Measurements from ENCODE around the gene SEMA3C.

SEMA3C gene

DNA sequence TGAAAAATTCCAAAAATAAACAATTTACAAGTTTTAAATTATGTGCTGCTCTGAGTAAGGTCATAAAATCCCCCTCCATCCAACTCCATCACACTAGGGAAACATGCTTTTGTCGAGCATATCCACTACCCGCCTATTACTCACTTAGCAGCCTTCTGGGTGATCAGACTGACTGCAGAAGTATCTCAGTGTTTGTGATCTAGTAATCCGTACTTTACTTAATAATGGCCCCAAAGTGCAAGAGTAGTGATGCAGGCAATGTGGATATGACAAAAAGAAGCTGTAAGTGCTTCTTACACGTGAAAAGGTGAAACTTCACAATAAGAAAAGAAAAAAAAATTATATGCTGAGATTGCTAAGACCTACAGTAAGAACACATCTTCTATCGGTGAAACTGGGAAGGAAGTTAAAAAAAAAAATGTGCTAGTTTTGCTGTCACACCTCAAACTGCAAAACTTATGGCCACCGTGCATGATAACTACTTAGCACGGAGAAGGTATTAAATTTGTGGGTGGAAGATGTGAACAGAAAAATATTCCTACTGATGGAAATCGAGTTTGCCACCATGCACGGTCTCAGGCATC, 43.2 kb downstream of the SEMA3C start:
- Histone ChIP-seq H3K4me3 (ENCODE audit: insufficient read depth, low read depth, low read length, poor library complexity, severe bottlenecking) (no peak overlapping the region), H3K27ac (ENCODE audit: insufficient read depth, low read length, poor library complexity, severe bottlenecking) (no peak overlapping the region), H3K9me3 (ENCODE audit: control insufficient read depth, low read length) (no peaks in the 10 kb centered on the region), H3K27me3 (replicated peaks; ENCODE audit: control insufficient read depth, insufficient read depth, low read length, poor library complexity, severe bottlenecking) (no peaks in the 10 kb centered on the region), H3K36me3 (ENCODE audit: control insufficient read depth, insufficient read depth, low read length) (no peaks in the 10 kb centered on the region), H3K4me1 (ENCODE audit: control insufficient read depth, insufficient read depth, low read length, poor library complexity, severe bottlenecking) (no peaks in the 10 kb centered on the region)
- DNase-seq, result no peak

DNA sequence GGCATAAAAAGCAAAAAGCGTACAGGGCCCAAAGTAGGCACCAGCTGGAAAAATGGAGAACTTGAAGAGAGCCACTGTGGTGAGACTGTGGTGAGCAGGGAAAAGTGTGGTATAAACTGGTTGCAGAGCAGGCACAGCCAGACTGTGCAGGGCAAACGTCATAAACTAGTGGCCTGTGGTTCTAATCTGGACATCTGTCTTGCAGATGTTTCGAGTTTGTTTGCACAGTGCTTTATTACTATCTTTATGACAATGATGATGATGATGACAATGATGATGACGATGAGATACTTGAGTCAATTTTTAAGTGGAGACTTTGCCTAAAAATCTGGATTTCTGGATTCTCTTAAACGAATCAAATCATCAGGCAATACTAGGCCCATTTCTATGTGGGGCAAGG, 45.7 kb downstream of the SEMA3C start:
- Histone ChIP-seq H3K9me3 (ENCODE audit: control insufficient read depth, low read length) (no peaks in the 10 kb centered on the region), H3K27ac (ENCODE audit: insufficient read depth, low read length, poor library complexity, severe bottlenecking) (no peak overlapping the region), H3K27me3 (replicated peaks; ENCODE audit: control insufficient read depth, insufficient read depth, low read length, poor library complexity, severe bottlenecking) (no peaks in the 10 kb centered on the region), H3K4me3 (ENCODE audit: insufficient read depth, low read depth, low read length, poor library complexity, severe bottlenecking) (no peak overlapping the region), H3K4me1 (ENCODE audit: control insufficient read depth, insufficient read depth, low read length, poor library complexity, severe bottlenecking) (no peaks in the 10 kb centered on the region), H3K36me3 (ENCODE audit: control insufficient read depth, insufficient read depth, low read length) (no peaks in the 10 kb centered on the region)
- DNase-seq, result no peak

DNA sequence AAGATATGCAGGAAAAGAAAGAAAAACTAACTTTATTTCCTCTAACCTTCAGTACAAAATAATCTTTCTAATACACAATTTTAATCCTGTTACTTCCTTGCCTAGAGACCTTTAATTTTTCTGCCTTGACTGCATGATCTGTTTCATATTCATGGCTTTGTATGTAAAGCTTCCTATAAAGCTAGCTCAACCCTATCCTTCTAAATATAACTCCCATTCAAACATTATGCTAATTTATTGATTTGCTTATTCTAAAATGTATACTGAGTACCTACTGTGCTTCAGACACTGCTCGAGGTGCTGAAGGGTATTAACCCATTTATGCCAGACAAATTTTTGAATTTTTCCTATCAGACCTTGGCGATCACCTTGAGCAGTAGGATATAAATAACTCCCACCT, 47.6 kb downstream of the SEMA3C start:
- H3K4me1 ChIP-seq (ENCODE audit: control insufficient read depth, insufficient read depth, low read length, poor library complexity, severe bottlenecking), result no peaks in the 10 kb centered on the region
- H3K27ac ChIP-seq (ENCODE audit: insufficient read depth, low read length, poor library complexity, severe bottlenecking), result no peak overlapping the region
- no peak for DNase-seq
- no peaks in the 10 kb centered on the region for H3K36me3 ChIP-seq (ENCODE audit: control insufficient read depth, insufficient read depth, low read length)
- H3K9me3 ChIP-seq (ENCODE audit: control insufficient read depth, low read length), result no peaks in the 10 kb centered on the region
- H3K4me3 ChIP-seq (ENCODE audit: insufficient read depth, low read depth, low read length, poor library complexity, severe bottlenecking), result no peak overlapping the region
- no peaks in the 10 kb centered on the region for H3K27me3 ChIP-seq (replicated peaks; ENCODE audit: control insufficient read depth, insufficient read depth, low read length, poor library complexity, severe bottlenecking)

DNA sequence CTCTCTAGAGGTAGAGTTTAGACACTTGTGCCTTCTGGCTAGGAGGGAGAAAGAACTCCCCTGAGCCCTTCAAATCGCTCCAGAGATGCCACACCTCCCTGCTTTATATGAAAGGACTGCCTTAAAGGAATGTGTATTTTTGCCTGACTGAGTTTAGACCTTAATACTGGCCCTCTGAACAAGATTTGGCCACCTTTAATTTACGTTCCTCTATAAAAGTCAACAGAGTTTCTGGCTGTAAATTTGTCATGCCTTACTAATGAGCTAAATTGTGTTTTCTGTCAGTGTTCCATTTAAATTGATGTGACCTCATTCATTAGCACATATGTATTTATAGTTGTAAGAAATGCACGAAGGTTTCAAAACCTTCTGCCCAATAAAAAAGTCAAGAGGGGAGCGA, 48.0 kb downstream of the SEMA3C start:
- no peaks in the 10 kb centered on the region for H3K4me1 ChIP-seq (ENCODE audit: control insufficient read depth, insufficient read depth, low read length, poor library complexity, severe bottlenecking)
- no peak for DNase-seq
- no peaks in the 10 kb centered on the region for H3K27me3 ChIP-seq (replicated peaks; ENCODE audit: control insufficient read depth, insufficient read depth, low read length, poor library complexity, severe bottlenecking)
- no peak overlapping the region for H3K27ac ChIP-seq (ENCODE audit: insufficient read depth, low read length, poor library complexity, severe bottlenecking)
- H3K4me3 ChIP-seq (ENCODE audit: insufficient read depth, low read depth, low read length, poor library complexity, severe bottlenecking), result no peak overlapping the region
- H3K9me3 ChIP-seq (ENCODE audit: control insufficient read depth, low read length), result no peaks in the 10 kb centered on the region
- no peaks in the 10 kb centered on the region for H3K36me3 ChIP-seq (ENCODE audit: control insufficient read depth, insufficient read depth, low read length)

DNA sequence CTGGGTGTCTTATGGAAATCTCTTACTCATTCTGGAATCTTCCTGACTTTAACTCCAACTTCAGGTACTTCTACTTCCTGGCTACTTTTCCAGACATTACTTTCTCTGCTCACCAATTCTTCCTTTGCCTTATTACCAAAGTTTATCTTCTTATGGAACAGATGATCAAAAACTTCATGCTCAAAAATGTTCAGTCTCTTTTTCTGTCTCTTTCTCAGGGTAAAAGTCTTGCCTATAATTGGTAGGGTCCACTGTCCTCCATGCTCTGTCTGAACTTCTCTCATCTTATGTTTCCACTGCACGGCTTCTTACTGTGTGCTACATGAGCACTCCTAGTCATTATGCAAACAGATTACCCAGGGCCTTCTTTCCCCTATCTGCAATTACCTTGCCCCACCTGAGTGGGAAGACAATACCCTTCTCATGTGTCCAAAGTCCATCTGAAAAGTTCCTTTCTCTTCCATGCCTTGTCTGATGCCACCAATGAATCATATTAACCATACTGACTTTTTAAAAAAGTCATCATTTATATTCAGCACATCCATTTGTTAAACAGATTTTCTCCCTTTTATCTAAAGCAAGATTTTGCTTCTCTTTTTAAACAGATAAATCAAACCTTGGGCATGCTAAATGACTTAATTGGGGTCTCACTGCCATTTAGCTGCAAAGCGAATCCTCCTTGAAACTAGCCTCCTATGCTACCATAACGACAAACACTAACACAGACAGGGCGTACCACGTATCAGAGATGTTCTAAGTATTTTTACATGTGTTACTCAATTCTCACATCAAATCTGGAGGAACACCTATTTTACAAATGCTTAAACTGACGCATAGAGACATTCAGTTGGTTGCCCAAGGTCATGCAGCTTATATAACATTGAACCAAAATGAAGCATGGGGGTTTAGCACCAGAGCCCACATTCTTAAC, 48.8 kb downstream of the SEMA3C start:
- no peak overlapping the region for H3K4me3 ChIP-seq (ENCODE audit: insufficient read depth, low read depth, low read length, poor library complexity, severe bottlenecking)
- no peaks in the 10 kb centered on the region for H3K27me3 ChIP-seq (replicated peaks; ENCODE audit: control insufficient read depth, insufficient read depth, low read length, poor library complexity, severe bottlenecking)
- H3K4me1 ChIP-seq (ENCODE audit: control insufficient read depth, insufficient read depth, low read length, poor library complexity, severe bottlenecking), result no peaks in the 10 kb centered on the region
- DNase-seq, result no peak
- no peaks in the 10 kb centered on the region for H3K36me3 ChIP-seq (ENCODE audit: control insufficient read depth, insufficient read depth, low read length)
- H3K9me3 ChIP-seq (ENCODE audit: control insufficient read depth, low read length), result no peaks in the 10 kb centered on the region
- H3K27ac ChIP-seq (ENCODE audit: insufficient read depth, low read length, poor library complexity, severe bottlenecking), result no peak overlapping the region

DNA sequence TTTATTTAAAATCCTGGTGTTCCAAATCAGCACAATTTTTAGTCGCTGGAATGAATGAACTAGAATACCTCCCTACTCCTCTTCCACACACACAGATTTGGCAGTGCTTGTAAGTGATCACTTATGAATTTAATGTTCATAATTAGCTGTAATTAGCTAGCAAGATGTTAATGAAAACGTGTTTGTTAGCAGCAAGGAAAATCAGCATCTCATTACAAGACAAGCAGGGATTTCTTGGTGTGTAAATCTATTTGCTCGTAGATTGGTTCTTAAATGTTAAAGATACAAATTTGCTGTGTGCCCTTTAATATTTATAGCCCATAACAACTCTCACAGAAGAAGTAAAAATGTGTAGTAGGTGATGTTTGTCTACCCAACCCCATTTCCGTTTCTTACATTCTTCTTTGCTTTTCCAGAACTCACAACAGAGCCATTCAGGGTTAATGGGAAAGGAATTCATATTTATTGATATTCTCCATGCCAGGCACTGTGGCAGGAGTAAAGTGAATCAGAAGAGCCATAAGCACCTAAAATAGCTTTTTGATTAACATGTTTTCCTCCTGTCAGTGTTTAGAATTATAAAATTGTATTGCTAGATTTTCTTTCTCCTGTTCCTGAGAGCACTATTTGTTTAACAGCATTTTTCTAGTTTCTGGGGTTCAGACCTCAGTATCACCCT, 49.6 kb downstream of the SEMA3C start:
- Histone ChIP-seq H3K36me3 (ENCODE audit: control insufficient read depth, insufficient read depth, low read length) (no peaks in the 10 kb centered on the region), H3K27ac (ENCODE audit: insufficient read depth, low read length, poor library complexity, severe bottlenecking) (no peak overlapping the region)
- DNase-seq, result no peak

DNA sequence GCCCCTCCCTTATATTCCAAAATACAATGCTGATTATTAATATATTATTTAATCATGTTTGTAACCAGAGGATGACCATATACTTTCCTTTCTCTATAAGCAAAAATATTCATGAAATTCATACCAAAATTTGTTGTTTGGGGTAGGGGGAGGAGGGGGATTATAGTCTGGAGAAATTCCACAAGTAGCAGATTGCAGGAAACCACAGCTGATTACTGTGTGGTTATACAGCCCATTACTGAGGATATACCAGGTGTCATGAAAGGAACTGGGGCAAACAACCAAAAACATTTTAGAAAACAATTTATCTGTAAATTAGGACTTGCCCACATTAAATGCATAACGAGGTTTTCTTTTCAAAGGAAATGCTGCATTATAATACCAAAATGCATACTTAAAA, 50.3 kb downstream of the SEMA3C start:
- no peak overlapping the region for H3K27ac ChIP-seq (ENCODE audit: insufficient read depth, low read length, poor library complexity, severe bottlenecking)
- no peak for DNase-seq
- H3K4me3 ChIP-seq (ENCODE audit: insufficient read depth, low read depth, low read length, poor library complexity, severe bottlenecking), result no peak overlapping the region
- no peaks in the 10 kb centered on the region for H3K36me3 ChIP-seq (ENCODE audit: control insufficient read depth, insufficient read depth, low read length)
- no peaks in the 10 kb centered on the region for H3K27me3 ChIP-seq (replicated peaks; ENCODE audit: control insufficient read depth, insufficient read depth, low read length, poor library complexity, severe bottlenecking)
- no peaks in the 10 kb centered on the region for H3K4me1 ChIP-seq (ENCODE audit: control insufficient read depth, insufficient read depth, low read length, poor library complexity, severe bottlenecking)
- H3K9me3 ChIP-seq (ENCODE audit: control insufficient read depth, low read length), result no peaks in the 10 kb centered on the region

More for the DNA sequence above, 49.6 kb downstream of the SEMA3C start:
- Histone ChIP-seq H3K9me3 (ENCODE audit: control insufficient read depth, low read length) (no peaks in the 10 kb centered on the region), H3K27me3 (replicated peaks; ENCODE audit: control insufficient read depth, insufficient read depth, low read length, poor library complexity, severe bottlenecking) (no peaks in the 10 kb centered on the region), H3K4me1 (ENCODE audit: control insufficient read depth, insufficient read depth, low read length, poor library complexity, severe bottlenecking) (no peaks in the 10 kb centered on the region), H3K4me3 (ENCODE audit: insufficient read depth, low read depth, low read length, poor library complexity, severe bottlenecking) (no peak overlapping the region)

DNA sequence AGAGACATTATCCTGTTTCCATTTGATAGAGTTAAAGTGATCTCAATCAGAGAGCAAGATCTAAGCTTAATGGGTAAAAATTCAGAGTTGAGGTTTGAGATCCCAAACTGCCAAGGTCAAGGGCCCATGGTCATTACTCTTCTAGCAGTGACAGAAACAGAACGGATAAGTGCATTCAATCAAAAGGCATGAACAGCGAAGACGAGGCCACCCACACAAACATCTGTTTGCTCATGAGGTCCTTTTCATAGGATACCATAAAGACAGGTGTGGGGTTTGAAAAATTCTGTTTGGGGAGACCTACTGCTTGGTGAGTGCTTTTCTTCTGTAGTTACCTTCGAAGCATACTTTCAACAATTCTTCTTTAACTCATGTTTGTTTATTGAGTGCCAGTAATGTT, 58.3 kb downstream of the SEMA3C start:
- Histone ChIP-seq H3K9me3 (ENCODE audit: control insufficient read depth, low read length) (no peaks in the 10 kb centered on the region), H3K4me1 (ENCODE audit: control insufficient read depth, insufficient read depth, low read length, poor library complexity, severe bottlenecking) (no peaks in the 10 kb centered on the region), H3K4me3 (ENCODE audit: insufficient read depth, low read depth, low read length, poor library complexity, severe bottlenecking) (no peak overlapping the region), H3K27me3 (replicated peaks; ENCODE audit: control insufficient read depth, insufficient read depth, low read length, poor library complexity, severe bottlenecking) (no peaks in the 10 kb centered on the region), H3K27ac (ENCODE audit: insufficient read depth, low read length, poor library complexity, severe bottlenecking) (no peak overlapping the region), H3K36me3 (ENCODE audit: control insufficient read depth, insufficient read depth, low read length) (no peaks in the 10 kb centered on the region)
- no peak for DNase-seq

DNA sequence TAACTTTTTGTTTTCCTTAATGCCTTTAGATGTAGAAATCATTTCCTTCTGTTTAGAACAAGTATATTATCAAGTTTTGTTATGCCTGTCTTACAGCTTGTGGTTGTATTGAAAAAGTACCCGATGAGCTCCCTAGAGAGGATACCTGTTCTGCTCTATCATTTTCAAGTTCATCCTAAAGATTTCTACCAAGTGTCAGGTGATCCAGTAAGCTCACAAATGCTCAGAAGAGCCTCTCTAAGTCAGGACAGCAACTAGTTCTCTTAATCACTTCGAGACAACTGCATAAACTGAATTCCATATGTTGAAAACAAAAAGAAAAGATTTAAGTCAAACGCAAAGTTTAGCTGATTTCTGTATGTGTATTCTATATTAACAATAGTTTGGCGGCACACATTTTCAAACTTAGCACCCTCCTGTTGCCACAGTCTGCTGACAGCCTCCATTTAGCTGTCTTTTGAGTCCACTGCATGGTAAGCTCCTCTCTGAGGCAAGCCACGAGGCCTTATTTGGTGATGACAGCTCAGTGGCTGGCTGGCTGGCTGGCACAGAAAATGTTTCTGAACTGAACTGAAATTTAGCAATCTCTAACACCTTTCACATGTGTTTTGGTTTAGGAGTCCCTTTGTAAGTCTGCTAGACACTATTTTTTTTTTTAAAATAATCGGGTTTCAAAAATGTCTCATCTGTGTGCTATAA, 59.4 kb downstream of the SEMA3C start:
- no peaks in the 10 kb centered on the region for H3K4me1 ChIP-seq (ENCODE audit: control insufficient read depth, insufficient read depth, low read length, poor library complexity, severe bottlenecking)
- no peak overlapping the region for H3K27ac ChIP-seq (ENCODE audit: insufficient read depth, low read length, poor library complexity, severe bottlenecking)
- no peak for DNase-seq
- H3K27me3 ChIP-seq (replicated peaks; ENCODE audit: control insufficient read depth, insufficient read depth, low read length, poor library complexity, severe bottlenecking), result no peaks in the 10 kb centered on the region
- H3K36me3 ChIP-seq (ENCODE audit: control insufficient read depth, insufficient read depth, low read length), result no peaks in the 10 kb centered on the region
- no peaks in the 10 kb centered on the region for H3K9me3 ChIP-seq (ENCODE audit: control insufficient read depth, low read length)
- no peak overlapping the region for H3K4me3 ChIP-seq (ENCODE audit: insufficient read depth, low read depth, low read length, poor library complexity, severe bottlenecking)

Measured in effector memory CD4-positive, alpha-beta T cell (primary cell).